Medulla oblongata (tissue), 1 donor: ENCODE data around the gene FOXN3.
A peak's percentile ranks its signal among the peaks of the same experiment; 100 is the strongest.

Source experiments
- DNase-seq: peaks from one replicate; pipeline ENCODE4 v3.0.0-alpha.2; 2015; ENCODE audit errors: extremely low spot score

FOXN3 gene

DNA sequence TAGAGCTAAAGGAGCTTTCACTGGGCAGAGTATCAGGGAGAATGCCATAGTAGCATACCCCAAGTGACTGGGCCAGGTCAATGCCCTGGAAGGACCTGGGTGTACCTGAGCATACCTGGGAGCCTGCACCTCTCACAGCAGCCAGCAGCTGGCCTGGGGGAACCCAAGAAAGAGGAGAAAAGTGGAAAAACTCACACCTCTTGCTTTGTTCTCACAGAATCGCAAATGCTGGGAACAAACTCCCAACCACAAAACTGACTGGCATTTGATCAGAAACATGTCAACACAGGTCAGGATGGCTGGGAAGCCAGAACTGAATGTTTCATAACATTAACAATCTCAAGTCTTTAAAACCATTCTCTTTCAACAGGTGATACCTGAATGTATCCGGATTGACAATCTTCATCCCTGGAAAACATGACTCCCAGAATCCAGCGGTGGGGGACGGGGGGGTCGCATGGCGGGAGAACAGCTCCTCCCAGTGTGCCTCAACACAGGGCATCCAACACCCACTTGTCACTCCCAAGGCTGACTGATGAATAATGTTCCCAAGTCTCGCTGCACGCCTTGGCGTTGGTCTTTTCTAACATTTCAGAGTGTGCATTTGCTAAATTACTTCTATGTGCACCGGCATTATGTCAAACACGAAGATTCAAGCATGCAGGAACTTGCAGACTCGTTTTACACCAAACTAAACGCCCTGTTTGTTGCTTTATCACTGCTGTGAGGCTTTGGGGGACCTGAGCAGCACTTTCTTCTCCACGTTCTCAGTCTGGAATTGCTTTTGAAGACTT is 7.9 kb downstream of the FOXN3 start:
- no peak for DNase-seq

DNA sequence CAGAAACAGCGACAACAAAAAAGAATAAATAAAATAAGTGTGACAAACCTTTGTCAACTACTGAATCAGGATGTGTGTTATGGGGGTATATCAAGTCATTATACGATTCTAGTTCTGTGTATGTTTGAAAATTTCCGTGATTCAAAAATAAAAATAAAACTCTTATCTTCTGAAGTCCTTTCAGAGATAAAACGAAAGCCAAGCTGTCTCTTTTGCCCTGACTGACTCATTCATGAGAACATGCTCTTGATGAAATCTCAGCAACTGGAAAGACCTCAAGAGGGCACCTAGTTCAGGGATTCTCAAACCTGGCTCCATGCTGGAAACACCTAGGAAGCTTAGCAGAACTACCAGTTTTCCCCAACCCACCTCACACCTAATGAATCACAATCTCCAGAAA is 9.2 kb downstream of the FOXN3 start:
- DNase-seq: no peak

DNA sequence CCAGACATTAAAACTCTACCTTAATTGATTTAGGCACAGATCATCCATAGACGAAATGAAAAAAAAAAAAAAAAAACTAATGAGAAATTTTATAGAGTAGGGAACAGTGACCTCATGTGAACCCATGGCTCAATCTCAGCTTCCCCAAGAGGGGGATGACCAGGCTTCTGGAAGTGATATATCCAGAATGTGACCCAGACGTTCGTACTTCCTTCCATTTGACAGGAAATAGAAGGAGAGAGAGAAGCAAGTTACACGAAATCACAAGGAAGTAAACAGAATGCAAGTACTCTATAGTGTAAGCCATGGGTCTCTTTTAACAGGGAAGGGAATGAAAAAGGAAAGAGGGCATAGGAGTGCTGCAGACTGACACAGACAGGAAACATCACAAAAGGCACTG is 10.1 kb downstream of the FOXN3 start:
- peak; percentile 32 for DNase-seq

DNA sequence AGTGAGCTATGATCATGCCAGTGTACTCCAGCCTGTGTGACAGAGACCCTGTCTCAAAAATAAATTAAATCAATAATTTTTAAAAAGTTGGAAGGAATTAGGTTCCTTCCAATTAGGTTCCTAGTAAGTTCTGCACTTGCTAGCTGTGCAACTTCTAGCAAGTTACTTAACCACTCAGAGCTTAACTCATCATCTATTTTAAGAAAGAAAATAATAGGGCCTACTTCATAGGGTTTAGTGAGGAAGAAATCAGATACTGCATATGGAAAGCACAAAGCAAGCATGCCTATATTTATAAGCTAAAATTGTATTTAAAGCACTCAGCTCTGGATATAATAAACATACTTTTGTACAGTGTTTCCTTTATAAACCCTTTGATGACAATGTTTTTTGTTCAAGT is 10.7 kb downstream of the FOXN3 start:
- no peak for DNase-seq

DNA sequence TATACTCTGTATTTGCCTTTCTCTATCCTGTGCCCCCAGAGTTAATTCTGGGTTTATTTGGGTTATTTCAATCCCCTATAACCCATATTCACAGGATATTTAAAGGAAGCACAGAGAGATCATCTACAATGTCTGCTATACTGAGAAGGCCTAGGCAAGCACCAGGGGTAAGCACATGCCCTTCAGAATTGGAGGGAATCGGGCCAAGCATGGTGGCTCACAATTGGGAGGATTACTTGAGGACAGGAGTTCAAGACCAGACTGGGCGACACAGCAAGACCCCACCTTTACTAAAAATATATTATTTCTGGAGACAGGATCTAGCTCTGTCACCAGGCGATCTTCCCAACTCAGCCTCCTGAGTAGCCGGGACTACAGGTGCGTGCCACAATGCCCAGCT is 11.3 kb downstream of the FOXN3 start:
- DNase-seq: no peak

DNA sequence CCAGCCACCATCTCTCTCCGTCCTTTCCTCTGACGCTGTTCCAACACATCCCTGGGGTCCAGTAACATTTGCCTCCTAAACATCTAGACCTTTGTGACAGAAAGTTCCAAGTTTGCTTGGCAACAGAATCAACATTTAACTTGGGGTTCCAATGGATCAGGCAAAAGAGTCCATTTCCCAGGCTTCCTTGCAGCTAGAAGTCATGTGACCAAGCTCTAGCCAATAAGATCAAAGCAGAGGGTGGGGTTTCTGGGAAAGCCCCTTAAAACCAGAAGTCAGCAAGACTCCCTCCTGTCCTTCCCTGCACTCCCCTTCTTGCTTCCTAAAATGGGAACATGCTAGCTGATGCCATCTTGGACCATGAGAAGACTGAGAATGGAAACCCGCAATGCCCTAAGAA is 14.7 kb downstream of the FOXN3 start:
- no peak for DNase-seq

DNA sequence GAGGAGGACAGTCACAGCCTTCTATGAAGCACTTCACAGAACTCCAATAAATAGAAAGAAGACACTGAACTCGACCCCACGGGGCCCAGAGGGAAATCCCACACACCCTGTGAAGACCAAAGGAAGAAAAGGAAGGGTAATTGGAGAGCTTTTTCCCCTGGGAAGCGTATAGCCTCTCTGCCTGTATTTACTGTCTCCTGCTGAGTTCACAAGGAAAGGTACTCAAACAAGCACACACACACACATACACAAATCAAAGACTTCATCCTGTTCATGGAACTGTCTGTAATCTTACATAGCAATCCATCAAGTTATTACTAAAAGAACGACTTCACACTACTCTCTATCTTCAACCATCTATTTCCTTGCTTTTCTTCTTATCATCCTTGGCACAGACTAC is 15.3 kb downstream of the FOXN3 start:
- no peak for DNase-seq

DNA sequence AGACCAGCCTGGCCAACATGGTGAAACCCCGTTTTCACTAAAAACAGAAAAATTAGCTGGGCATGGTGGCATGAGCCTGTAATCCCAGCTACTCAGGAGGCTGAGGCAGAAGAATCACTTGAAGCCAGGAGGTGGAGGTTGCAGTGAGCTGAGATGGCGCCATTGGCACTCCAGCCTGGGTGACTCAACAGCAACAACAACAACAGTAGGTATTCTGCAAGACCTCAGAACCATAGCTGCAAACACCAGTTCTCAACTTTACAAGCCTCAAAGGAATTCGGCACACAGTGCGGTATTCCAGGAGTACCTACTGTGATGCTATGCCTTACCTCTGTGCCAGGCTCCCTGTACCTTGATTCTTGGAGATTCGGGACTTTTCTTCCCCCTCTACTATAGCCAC is 15.8 kb downstream of the FOXN3 start:
- DNase-seq: no peak

DNA sequence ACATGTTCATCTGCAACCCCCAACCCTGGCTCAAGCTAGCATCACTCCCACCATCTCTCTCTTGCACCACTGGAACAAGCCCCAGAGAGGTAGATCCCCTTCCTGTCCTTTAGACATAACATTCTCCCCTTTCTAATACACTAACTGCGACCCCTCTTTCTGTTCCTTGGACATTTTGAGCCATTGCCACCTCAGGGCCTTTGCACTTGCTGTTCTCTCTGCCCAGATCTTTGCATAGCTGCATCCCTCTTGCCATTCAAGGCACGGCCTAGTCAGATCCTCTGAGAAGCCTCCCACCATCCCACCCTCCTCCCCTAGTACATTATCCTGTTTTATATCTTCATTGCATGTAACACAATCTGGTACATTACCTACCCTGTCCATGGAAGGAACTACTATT is 16.5 kb downstream of the FOXN3 start:
- DNase-seq: no peak

DNA sequence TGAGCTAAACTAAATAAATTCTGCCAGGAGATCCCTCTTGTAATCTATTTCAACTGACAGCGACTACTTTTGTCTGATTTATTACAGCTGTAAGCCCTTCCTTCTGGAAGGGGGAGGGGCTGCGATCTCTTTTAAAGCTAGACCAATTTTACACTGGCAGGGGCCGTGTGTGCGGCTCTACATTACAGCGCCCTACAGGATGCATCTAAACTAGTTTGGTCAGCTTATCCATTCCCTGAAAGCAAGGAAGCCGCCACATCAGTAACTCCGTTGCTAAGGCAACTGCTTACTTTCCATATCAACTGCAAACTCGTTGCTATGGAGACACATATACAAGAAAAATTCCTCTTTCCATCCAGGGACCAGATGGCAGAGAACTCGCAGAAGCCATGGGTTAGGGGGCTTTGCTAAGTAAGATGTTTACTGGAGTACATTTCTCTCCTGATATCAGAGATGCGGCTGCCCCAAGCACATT is 17.4 kb downstream of the FOXN3 start:
- no peak for DNase-seq

DNA sequence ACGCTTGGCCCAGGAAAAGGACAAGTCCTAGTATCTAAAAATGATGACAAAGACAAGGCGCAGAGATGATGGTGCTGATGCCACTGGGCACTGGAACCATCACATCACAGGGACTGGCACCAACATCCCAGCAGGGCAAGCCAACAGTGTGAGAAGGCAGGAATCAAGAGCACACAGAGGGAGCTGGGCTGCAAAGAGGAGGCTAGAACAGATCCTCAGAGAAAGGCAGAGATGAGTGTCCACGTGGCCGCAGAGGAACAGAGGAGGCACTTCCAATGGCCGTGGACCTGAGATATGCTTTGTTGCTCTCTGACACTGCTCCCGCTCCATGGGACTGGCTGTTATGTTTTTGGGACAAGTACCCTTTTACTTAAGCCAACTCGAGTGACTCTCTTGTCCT is 17.9 kb downstream of the FOXN3 start:
- DNase-seq: no peak

DNA sequence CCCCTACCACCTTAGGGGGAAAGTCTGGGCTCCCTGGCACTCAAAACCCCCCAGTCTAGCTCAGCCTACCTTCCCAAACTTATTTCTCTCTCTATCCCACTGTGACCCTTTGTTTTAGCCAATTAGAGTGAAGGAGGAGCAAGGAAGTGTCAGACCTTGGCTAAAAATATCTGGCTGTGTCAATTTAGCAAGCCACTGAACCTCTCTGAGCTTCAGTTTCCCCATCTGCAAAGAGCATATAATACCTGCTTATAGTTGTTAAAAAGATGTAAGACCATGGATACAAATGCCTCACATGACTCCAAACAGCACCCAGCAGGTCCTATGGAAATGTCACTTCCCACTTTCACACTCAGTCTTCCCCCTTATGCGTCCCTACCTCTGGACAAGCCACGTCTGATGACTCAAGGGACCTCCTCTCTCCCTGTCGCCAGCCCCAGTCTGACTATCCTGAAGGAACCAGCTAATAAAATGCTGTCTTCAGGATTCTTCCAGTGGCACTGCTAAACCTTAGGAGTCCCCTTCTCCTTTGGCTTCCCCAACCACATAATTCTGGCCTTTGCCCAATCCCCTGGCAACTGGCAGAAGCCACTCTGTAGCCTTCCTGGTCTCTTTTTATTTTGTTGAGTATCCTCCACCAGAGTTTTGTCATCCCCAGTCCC is 19.3 kb downstream of the FOXN3 start:
- no peak for DNase-seq

DNA sequence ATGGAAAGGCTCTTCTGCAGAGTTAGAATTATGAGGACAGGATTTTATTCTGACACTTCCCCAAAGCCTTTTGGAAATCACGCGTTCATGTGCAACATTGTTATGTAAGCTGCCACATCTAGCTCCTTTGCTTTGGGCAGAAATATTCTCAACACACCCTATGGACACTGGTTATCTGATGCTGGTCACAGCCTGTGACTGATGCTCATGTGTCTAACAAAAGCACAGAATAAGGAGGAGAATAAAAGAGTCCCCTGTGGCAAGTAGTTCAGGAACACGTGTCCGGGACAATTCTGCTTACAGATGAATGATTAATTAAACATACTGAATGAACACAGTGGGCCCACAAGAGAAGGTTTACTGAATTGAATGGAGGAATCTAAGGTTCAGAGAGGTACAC is 22.1 kb downstream of the FOXN3 start:
- DNase-seq: peak; percentile 53

DNA sequence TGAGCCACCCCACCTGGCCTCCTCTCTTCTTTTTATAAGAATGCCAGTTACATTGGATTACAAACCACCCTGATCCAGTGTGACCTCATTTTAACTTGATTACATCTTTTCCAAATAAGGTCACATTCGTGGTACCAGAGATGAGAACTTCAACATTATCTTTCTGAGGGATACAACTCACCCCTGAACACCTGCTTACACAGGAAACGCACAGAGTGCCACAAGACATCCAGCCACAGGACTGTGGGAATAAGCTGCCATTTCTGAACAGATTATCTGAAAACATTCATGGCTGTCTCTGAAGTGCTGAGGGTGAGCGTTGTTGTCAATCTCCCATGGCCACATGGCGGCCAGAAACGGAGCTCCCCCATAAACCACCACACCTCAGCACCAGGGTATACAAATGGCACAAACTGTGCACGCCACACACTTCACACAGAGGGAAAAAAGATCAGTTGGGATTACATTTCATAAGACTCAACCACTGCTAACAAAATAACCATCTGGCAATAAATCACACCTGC is 23.7 kb downstream of the FOXN3 start:
- no peak for DNase-seq

DNA sequence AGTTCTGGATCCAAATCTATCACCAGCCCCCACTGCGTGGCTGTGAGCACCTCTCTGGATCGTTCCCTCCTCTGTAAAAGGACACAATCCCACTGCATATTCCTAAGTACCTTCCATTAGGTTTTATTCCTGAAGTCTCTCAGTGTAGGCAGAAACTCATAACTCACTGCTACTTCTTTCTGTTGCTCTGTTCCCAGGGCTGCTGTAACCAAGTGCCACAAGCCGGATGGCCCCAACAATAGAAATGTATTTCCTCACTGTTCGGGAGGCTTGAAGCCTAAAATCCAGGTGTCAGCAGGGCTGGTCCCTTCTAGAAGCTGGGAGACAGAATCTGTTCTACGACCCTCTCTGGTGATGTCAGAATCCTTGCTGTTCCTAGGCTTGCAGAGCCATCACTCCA is 24.9 kb downstream of the FOXN3 start:
- no peak for DNase-seq

DNA sequence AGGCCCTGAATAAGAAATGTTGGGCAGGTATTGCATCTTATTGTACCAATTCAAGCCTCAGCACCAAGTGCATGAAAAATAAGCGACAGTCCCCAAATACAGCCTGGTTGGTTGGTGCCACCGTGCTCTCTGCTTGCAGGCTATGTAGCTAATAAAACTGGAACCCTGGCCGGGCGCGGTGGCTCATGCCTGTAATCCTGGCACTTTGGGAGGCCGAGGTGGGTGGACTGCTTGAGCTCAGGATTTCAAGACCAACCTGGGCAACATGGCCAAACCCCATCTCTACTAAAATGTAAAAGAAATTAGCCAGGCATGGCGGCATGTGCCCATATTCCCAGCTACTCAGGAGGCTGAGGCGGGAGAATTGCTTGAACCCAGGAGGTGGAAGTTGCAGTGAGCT is 25.5 kb downstream of the FOXN3 start:
- no peak for DNase-seq

DNA sequence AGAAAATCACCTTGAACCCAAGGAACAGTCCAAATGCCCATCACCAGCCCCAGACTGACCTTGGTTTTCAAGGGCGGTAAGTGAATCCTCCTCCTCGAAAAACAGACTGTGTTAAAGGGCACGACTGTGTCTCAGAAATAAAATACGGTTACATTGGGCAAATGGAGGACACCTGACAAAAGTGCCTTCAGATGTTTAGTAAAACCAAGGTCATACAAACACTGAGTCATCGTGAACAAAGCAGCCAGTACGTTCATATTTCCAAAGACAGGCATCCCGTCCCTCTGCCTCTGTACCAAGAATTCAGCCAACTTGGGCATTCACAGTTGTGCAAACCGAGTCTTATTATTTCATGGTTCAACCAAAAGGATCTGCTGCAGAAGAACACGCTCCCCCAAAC is 25.9 kb downstream of the FOXN3 start:
- DNase-seq: no peak

DNA sequence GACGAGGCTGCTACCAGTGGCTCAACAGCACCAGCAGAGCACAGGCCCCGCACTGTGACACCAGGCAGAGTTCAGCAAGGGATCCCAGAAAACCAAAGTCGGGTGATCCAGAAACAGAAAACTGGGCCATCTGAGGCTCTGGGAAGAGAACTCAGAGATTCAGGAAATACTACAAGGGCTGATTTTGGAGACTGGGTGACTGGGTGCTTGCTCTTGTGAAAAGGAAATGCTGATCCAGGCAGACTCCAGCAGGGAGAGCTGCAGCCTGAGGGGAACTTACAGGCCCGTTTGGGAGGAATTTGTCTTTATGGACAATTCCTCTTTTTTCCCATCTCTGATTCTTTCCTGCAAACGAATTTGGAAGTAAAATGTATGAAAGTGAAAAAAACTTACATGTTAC is 28.2 kb downstream of the FOXN3 start:
- no peak for DNase-seq

DNA sequence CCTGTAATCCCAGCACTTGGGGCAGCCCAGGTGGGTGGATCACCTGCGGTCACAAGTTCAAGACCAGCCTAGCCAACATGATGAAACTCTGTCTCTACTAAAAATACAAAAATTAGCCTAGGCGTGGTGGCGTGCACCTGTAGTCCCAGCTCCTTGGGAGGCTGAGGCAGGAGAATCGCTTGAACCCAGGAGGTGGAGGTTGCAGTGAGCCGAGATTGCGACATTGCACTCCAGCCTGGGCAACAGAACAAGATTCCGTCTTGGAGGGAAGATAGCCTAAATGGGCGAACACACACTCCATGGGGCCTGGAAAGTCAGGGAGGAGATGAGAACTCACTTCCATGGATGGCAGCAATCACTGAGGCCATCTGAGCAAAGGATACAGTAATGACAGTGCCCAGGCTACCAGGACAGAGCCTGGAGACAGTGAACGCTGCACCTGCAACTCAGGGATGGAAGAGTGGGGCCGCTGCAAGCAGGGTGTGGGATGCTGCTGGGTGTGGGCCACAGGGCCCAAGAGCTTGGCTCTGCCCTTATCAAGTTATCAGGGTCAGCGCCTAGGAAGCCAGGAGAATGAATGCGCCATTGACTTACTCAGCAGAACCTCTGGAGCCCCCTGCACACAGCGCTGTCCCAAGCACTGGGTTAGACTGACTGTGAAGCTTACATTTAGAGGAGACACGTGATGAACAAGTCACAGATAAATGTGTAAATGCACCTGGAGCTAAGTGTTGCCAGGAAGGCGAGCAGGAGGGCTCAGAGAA is 28.9 kb downstream of the FOXN3 start:
- DNase-seq: no peak

DNA sequence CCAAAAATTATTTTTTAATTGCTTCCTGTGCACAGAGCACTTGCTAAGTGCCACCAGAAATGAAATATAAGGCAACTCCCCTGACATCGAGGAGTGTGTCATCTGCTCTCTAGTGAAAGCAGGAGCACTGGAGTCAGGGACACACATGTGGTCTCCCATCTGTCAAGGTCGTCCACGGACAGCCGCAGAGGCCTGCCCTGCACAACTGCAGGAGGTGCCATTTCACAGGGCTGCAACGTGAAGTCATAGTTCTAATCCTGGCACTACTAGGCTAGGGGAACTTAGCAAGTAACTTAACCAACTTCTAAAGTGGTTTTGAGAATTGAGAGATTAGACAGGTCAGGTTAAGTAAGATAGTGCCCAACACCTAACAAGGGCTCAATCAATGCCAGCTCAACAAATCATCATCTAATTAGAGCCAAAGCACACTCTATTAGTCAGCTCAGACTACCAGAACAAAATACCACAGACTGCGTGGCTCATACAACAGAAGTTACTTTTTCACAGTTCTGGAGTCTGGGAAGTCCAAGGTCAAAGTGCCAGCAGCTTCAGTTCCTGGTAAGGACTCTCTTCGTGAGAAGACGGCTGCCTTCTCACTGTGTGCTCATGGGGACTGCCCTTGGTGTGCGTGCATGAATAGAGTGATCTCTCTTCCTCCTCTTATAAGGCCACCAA is 30.7 kb downstream of the FOXN3 start:
- no peak for DNase-seq

DNA sequence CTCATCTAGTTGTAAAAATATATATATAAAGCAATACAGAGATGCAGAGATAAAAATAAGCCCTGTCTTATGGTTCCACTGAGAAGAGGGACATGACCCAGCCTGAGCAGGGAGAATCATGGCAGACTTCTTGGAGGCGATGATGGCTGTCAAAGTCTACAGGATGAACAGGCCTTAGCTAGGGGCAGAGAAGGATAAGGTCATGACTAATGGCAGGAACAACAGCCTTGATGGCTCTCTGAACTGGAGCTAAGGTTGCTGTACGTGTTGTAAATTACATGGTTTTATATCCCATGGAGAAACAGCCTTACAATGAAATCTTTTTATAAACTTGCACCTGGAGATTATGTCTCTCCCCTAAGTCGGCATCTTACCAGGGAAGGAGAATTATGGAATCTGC is 32.4 kb downstream of the FOXN3 start:
- DNase-seq: no peak

DNA sequence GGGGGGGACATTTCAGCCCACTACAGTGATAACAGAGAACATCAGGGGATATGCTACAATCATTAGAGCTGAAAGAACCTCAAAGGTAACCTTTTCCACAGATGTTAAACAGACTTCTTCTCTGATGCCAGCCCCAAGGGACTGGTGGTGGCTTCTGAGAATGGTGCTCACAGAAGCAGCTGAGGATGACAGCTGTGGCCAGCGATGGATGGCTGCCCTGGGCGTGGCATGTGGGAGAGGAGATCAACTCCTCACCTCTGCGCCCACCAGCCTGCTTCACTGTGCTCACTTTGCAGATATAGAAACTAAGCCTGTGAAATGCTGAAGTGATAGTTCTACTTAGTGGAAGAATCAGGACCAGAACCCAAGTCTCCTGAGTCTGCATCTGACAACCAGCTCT is 33.0 kb downstream of the FOXN3 start:
- no peak for DNase-seq
